SK-N-SH treated with all-trans-retinoic acid at 6 μM for 48 hours (cell line): ENCODE results near the gene KIF6.

Experiments
- ATAC-seq: fragments of 200-7000 bp; cut with Tn5 transposase; 3 replicates; pipeline ENCODE4 v1.9.1; 2020; ENCODE audit warnings: mild to moderate bottlenecking, moderate library complexity
- ARNTL ChIP-seq: fragments of 450-650 bp; formaldehyde crosslinking; IDR thresholded peaks from 2 replicates; pipeline ENCODE4 v1.5.0; 2020; ENCODE audit warnings: low read depth, mild to moderate bottlenecking, moderate library complexity, borderline replicate concordance
- BACH2 ChIP-seq: fragments of 250-450 bp; sonication (Bioruptor Pico); IDR thresholded peaks from 2 replicates; pipeline ENCODE4 v1.9.0; 2021; ENCODE audit warnings: mild to moderate bottlenecking, borderline replicate concordance
- CREB5 ChIP-seq: fragments of 250-450 bp; sonication (Bioruptor Pico); IDR thresholded peaks from 2 replicates; pipeline ENCODE4 v1.5.1; 2020; ENCODE audit warnings: low read depth, mild to moderate bottlenecking, moderate library complexity
- CSDC2 ChIP-seq: fragments of 250-450 bp; sonication (Bioruptor Pico); IDR thresholded peaks from 2 replicates; pipeline ENCODE4 v1.5.0; 2020; ENCODE audit warnings: mild to moderate bottlenecking, moderate library complexity
- CSRNP3 ChIP-seq: fragments of 250-450 bp; sonication (Bioruptor Pico); IDR thresholded peaks from 2 replicates; pipeline ENCODE4 v1.5.1; 2021; ENCODE audit warnings: mild to moderate bottlenecking, moderate library complexity
- ESRRG ChIP-seq: fragments of 250-450 bp; sonication (Bioruptor Pico); IDR thresholded peaks from 2 replicates; pipeline ENCODE4 v1.6.1; 2021; ENCODE audit warnings: mild to moderate bottlenecking
- GLIS3 ChIP-seq: fragments of 250-450 bp; sonication (Bioruptor Pico); IDR thresholded peaks from 2 replicates; pipeline ENCODE4 v1.5.0; 2020; ENCODE audit warnings: mild to moderate bottlenecking, moderate library complexity
- ISL1 ChIP-seq: fragments of 250-450 bp; sonication (Bioruptor Pico); IDR thresholded peaks from 2 replicates; pipeline ENCODE4 v2.1.2; 2022; ENCODE audit warnings: mild to moderate bottlenecking, moderate library complexity
- OSR1 ChIP-seq: fragments of 250-450 bp; sonication (Bioruptor Pico); IDR thresholded peaks from 2 replicates; pipeline ENCODE4 v1.8.0; 2022; ENCODE audit warnings: moderate library complexity, mild to moderate bottlenecking, inconsistent platforms
- POU6F1 ChIP-seq: fragments of 250-450 bp; sonication (Bioruptor Pico); IDR thresholded peaks from 2 replicates; pipeline ENCODE4 v1.8.0; 2021; ENCODE audit warnings: low read depth, mild to moderate bottlenecking, moderate library complexity, borderline replicate concordance
- PPARA ChIP-seq: fragments of 250-450 bp; sonication (Bioruptor Pico); IDR thresholded peaks from 2 replicates; pipeline ENCODE4 v1.5.0; 2020; ENCODE audit warnings: mild to moderate bottlenecking, borderline replicate concordance
- RARB ChIP-seq: fragments of 250-450 bp; sonication (Bioruptor Pico); IDR thresholded peaks from 2 replicates; pipeline ENCODE4 v1.8.0; 2021; ENCODE audit warnings: mild to moderate bottlenecking, moderate library complexity
- SNAI2 ChIP-seq: fragments of 250-450 bp; sonication (Bioruptor Pico); IDR thresholded peaks from 2 replicates; pipeline ENCODE4 v1.5.0; 2020; ENCODE audit warnings: mild to moderate bottlenecking, moderate library complexity
- TCF4 ChIP-seq: fragments of 250-450 bp; sonication (Bioruptor Pico); IDR thresholded peaks from 2 replicates; pipeline ENCODE4 v1.8.0; 2021; ENCODE audit warnings: mild to moderate bottlenecking, moderate library complexity, borderline replicate concordance
- TOX ChIP-seq: fragments of 250-450 bp; sonication (Bioruptor Pico); IDR thresholded peaks from 2 replicates; pipeline ENCODE4 v1.8.0; 2021; ENCODE audit warnings: mild to moderate bottlenecking, moderate library complexity, borderline replicate concordance
- TSHZ2 ChIP-seq: fragments of 250-450 bp; sonication (Bioruptor Pico); IDR thresholded peaks from 2 replicates; pipeline ENCODE4 v1.5.0; 2020; ENCODE audit warnings: mild to moderate bottlenecking, moderate library complexity
- ZC3H10 ChIP-seq: fragments of 250-450 bp; sonication (Bioruptor Pico); IDR thresholded peaks from 2 replicates; pipeline ENCODE4 v1.5.1; 2021; ENCODE audit warnings: mild to moderate bottlenecking, moderate library complexity
- ZFP3 ChIP-seq: fragments of 250-450 bp; sonication (Bioruptor Pico); IDR thresholded peaks from 2 replicates; pipeline ENCODE4 v1.5.0; 2020; ENCODE audit warnings: mild to moderate bottlenecking, moderate library complexity
- ZFP30 ChIP-seq: fragments of 450-650 bp; formaldehyde crosslinking; IDR thresholded peaks from 2 replicates; pipeline ENCODE4 v1.5.0; 2022; ENCODE audit warnings: mild to moderate bottlenecking, moderate library complexity
- ZNF565 ChIP-seq: fragments of 450-650 bp; formaldehyde crosslinking; conservative IDR thresholded peaks from 2 replicates; pipeline ENCODE4 v1.5.0; 2020; ENCODE audit warnings: low read depth, mild to moderate bottlenecking, moderate library complexity
- ZNF70 ChIP-seq: fragments of 450-650 bp; formaldehyde crosslinking; IDR thresholded peaks from 2 replicates; pipeline ENCODE4 v1.5.0; 2020; ENCODE audit warnings: mild to moderate bottlenecking, moderate library complexity
- ZNF8 ChIP-seq: fragments of 450-650 bp; formaldehyde crosslinking; IDR thresholded peaks from 2 replicates; pipeline ENCODE4 v1.5.0; 2020; ENCODE audit warnings: mild to moderate bottlenecking, moderate library complexity

Gene KIF6

GRCh38 chr6:39426073-39426456 is 299.1 kb downstream of the KIF6 start:
- TF ChIP-seq ZFP3 (CRISPR knock-in tag) (0 out of 2 replicates have a peak, but pooled peaks have one; percentile 25), BACH2 (CRISPR knock-in tag) (no peak), ISL1 (CRISPR knock-in tag) (peak; percentile 48; the same call in 1 of the 2 replicates)
- TF ChIP-seq, all 23 proteins: peak for 2
- ATAC-seq: no peak

- ATAC-seq: no peak
- TF ChIP-seq CREB5 (no peak), TOX (CRISPR knock-in tag) (no peak), ZC3H10 (CRISPR knock-in tag) (no peak), PPARA (no peak), SNAI2 (CRISPR knock-in tag) (no peak), ZNF8 (CRISPR knock-in tag) (no peak), ESRRG (CRISPR knock-in tag) (no peak), ZNF70 (CRISPR knock-in tag) (no peak), POU6F1 (CRISPR knock-in tag) (no peak), GLIS3 (CRISPR knock-in tag) (no peak), TCF4 (no peak), BACH2 (CRISPR knock-in tag) (no peak), CSRNP3 (CRISPR knock-in tag) (no peak), CSDC2 (CRISPR knock-in tag) (no peak), OSR1 (CRISPR knock-in tag) (no peak)
- TF ChIP-seq, all 23 proteins: peak for 0
Measured at GRCh38 chr6:39425346-39426072, 299.7 kb downstream of the KIF6 start.

- no peak for ATAC-seq
- no peak for TF ChIP-seq ZNF565
- no peak for TF ChIP-seq ZC3H10 (CRISPR knock-in tag)
- no peak for TF ChIP-seq BACH2 (CRISPR knock-in tag)
- TF ChIP-seq ESRRG (CRISPR knock-in tag): no peak
- no peak for TF ChIP-seq ZNF70 (CRISPR knock-in tag)
- no peak for TF ChIP-seq ZFP30 (CRISPR knock-in tag)
- TF ChIP-seq TCF4: no peak
- no peak for TF ChIP-seq ISL1 (CRISPR knock-in tag)
- TF ChIP-seq RARB (CRISPR knock-in tag): no peak
- no peak for TF ChIP-seq OSR1 (CRISPR knock-in tag)
- no peak for TF ChIP-seq CSDC2 (CRISPR knock-in tag)
- TF ChIP-seq POU6F1 (CRISPR knock-in tag): no peak
- no peak for TF ChIP-seq SNAI2 (CRISPR knock-in tag)
- TF ChIP-seq ARNTL (CRISPR knock-in tag): no peak
- no peak for TF ChIP-seq GLIS3 (CRISPR knock-in tag)
- no peak for TF ChIP-seq TSHZ2 (CRISPR knock-in tag)
- TF ChIP-seq CSRNP3 (CRISPR knock-in tag): no peak
- TF ChIP-seq TOX (CRISPR knock-in tag): no peak
- TF ChIP-seq ZNF8 (CRISPR knock-in tag): no peak
- TF ChIP-seq ZFP3 (CRISPR knock-in tag): no peak
- TF ChIP-seq, all 23 proteins: peak for 0
Measured at GRCh38 chr6:39424831-39425230, 300.4 kb downstream of the KIF6 start.
